WI38 (cell line): Measurements from ENCODE around the gene C10orf62.

Source experiments
- H3K4me3 ChIP-seq: 2 replicates; pipeline ENCODE4 v1.5.1; 2011; ENCODE audit warnings: low read depth, mild to moderate bottlenecking, control low read depth, low read length
- CTCF ChIP-seq: IDR thresholded peaks from 2 replicates; pipeline ENCODE4 v1.5.1; 2012; ENCODE audit warnings: low read depth, mild to moderate bottlenecking, control low read depth, low read length

C10orf62 gene

GRCh38 chr10:97597778-97598177 is 8.3 kb downstream of the C10orf62 start:
- no peak overlapping the region for H3K4me3 ChIP-seq
- TF ChIP-seq CTCF = no peak

GRCh38 chr10:97598407-97599271 is 9.1 kb downstream of the C10orf62 start:
- H3K4me3 ChIP-seq = no peak overlapping the region
- TF ChIP-seq CTCF = no peak

- H3K4me3 ChIP-seq = no peak overlapping the region
- TF ChIP-seq CTCF = no peak
Observed at GRCh38 chr10:97599272-97599619, 9.7 kb downstream of the C10orf62 start.

GRCh38 chr10:97600616-97601015 is 11.1 kb downstream of the C10orf62 start:
- TF ChIP-seq CTCF = no peak
- no peak overlapping the region for H3K4me3 ChIP-seq

GRCh38 chr10:97601268-97602215 is 12.0 kb downstream of the C10orf62 start:
- no peak for TF ChIP-seq CTCF

GRCh38 chr10:97607095-97607636 is 17.6 kb downstream of the C10orf62 start:
- no peak for TF ChIP-seq CTCF

More at GRCh38 chr10:97601268-97602215, 12.0 kb downstream of the C10orf62 start:
- H3K4me3 ChIP-seq = no peak overlapping the region

More at GRCh38 chr10:97607095-97607636, 17.6 kb downstream of the C10orf62 start:
- no peak overlapping the region for H3K4me3 ChIP-seq
